SK-N-SH treated with all-trans-retinoic acid at 6 μM for 48 hours (cell line): Measurements from ENCODE around the gene SAMD10.

Source experiments
- ATAC-seq: fragments of 200-7000 bp; cut with Tn5 transposase; 3 replicates; pipeline ENCODE4 v1.9.1; 2020; ENCODE audit warnings: mild to moderate bottlenecking, moderate library complexity
- BACH2 ChIP-seq: fragments of 250-450 bp; sonication (Bioruptor Pico); IDR thresholded peaks from 2 replicates; pipeline ENCODE4 v1.9.0; 2021; ENCODE audit warnings: mild to moderate bottlenecking, borderline replicate concordance
- CSDC2 ChIP-seq: fragments of 250-450 bp; sonication (Bioruptor Pico); IDR thresholded peaks from 2 replicates; pipeline ENCODE4 v1.5.0; 2020; ENCODE audit warnings: mild to moderate bottlenecking, moderate library complexity
- ESRRG ChIP-seq: fragments of 250-450 bp; sonication (Bioruptor Pico); IDR thresholded peaks from 2 replicates; pipeline ENCODE4 v1.6.1; 2021; ENCODE audit warnings: mild to moderate bottlenecking
- ISL1 ChIP-seq: fragments of 250-450 bp; sonication (Bioruptor Pico); IDR thresholded peaks from 2 replicates; pipeline ENCODE4 v2.1.2; 2022; ENCODE audit warnings: mild to moderate bottlenecking, moderate library complexity
- OSR1 ChIP-seq: fragments of 250-450 bp; sonication (Bioruptor Pico); IDR thresholded peaks from 2 replicates; pipeline ENCODE4 v1.8.0; 2022; ENCODE audit warnings: moderate library complexity, mild to moderate bottlenecking, inconsistent platforms
- RARB ChIP-seq: fragments of 250-450 bp; sonication (Bioruptor Pico); IDR thresholded peaks from 2 replicates; pipeline ENCODE4 v1.8.0; 2021; ENCODE audit warnings: mild to moderate bottlenecking, moderate library complexity
- SNAI2 ChIP-seq: fragments of 250-450 bp; sonication (Bioruptor Pico); IDR thresholded peaks from 2 replicates; pipeline ENCODE4 v1.5.0; 2020; ENCODE audit warnings: mild to moderate bottlenecking, moderate library complexity
- TCF4 ChIP-seq: fragments of 250-450 bp; sonication (Bioruptor Pico); IDR thresholded peaks from 2 replicates; pipeline ENCODE4 v1.8.0; 2021; ENCODE audit warnings: mild to moderate bottlenecking, moderate library complexity, borderline replicate concordance
- TOX ChIP-seq: fragments of 250-450 bp; sonication (Bioruptor Pico); IDR thresholded peaks from 2 replicates; pipeline ENCODE4 v1.8.0; 2021; ENCODE audit warnings: mild to moderate bottlenecking, moderate library complexity, borderline replicate concordance
- ZFP3 ChIP-seq: fragments of 250-450 bp; sonication (Bioruptor Pico); IDR thresholded peaks from 2 replicates; pipeline ENCODE4 v1.5.0; 2020; ENCODE audit warnings: mild to moderate bottlenecking, moderate library complexity
- ZFP30 ChIP-seq: fragments of 450-650 bp; formaldehyde crosslinking; IDR thresholded peaks from 2 replicates; pipeline ENCODE4 v1.5.0; 2022; ENCODE audit warnings: mild to moderate bottlenecking, moderate library complexity
- ZNF565 ChIP-seq: fragments of 450-650 bp; formaldehyde crosslinking; conservative IDR thresholded peaks from 2 replicates; pipeline ENCODE4 v1.5.0; 2020; ENCODE audit warnings: low read depth, mild to moderate bottlenecking, moderate library complexity
- ZNF70 ChIP-seq: fragments of 450-650 bp; formaldehyde crosslinking; IDR thresholded peaks from 2 replicates; pipeline ENCODE4 v1.5.0; 2020; ENCODE audit warnings: mild to moderate bottlenecking, moderate library complexity
- ZNF8 ChIP-seq: fragments of 450-650 bp; formaldehyde crosslinking; IDR thresholded peaks from 2 replicates; pipeline ENCODE4 v1.5.0; 2020; ENCODE audit warnings: mild to moderate bottlenecking, moderate library complexity
- TF ChIP-seq, protein P1 (sequence below): fragments of 250-450 bp; sonication (Bioruptor Pico); IDR thresholded peaks from 2 replicates; pipeline ENCODE4 v1.5.1; 2020; ENCODE audit warnings: low read depth, mild to moderate bottlenecking, moderate library complexity
- TF ChIP-seq, protein P2 (sequence below): fragments of 250-450 bp; sonication (Bioruptor Pico); IDR thresholded peaks from 2 replicates; pipeline ENCODE4 v1.5.1; 2021; ENCODE audit warnings: mild to moderate bottlenecking, moderate library complexity
- TF ChIP-seq, protein P3 (sequence below): fragments of 250-450 bp; sonication (Bioruptor Pico); IDR thresholded peaks from 2 replicates; pipeline ENCODE4 v1.8.0; 2021; ENCODE audit warnings: low read depth, mild to moderate bottlenecking, moderate library complexity, borderline replicate concordance
- TF ChIP-seq, protein P4 (sequence below): fragments of 250-450 bp; sonication (Bioruptor Pico); IDR thresholded peaks from 2 replicates; pipeline ENCODE4 v1.5.0; 2020; ENCODE audit warnings: mild to moderate bottlenecking, moderate library complexity
- TF ChIP-seq, protein P5 (sequence below): fragments of 250-450 bp; sonication (Bioruptor Pico); IDR thresholded peaks from 2 replicates; pipeline ENCODE4 v1.8.0; 2020; ENCODE audit warnings: mild to moderate bottlenecking, moderate library complexity, borderline replicate concordance

Gene SAMD10

DNA sequence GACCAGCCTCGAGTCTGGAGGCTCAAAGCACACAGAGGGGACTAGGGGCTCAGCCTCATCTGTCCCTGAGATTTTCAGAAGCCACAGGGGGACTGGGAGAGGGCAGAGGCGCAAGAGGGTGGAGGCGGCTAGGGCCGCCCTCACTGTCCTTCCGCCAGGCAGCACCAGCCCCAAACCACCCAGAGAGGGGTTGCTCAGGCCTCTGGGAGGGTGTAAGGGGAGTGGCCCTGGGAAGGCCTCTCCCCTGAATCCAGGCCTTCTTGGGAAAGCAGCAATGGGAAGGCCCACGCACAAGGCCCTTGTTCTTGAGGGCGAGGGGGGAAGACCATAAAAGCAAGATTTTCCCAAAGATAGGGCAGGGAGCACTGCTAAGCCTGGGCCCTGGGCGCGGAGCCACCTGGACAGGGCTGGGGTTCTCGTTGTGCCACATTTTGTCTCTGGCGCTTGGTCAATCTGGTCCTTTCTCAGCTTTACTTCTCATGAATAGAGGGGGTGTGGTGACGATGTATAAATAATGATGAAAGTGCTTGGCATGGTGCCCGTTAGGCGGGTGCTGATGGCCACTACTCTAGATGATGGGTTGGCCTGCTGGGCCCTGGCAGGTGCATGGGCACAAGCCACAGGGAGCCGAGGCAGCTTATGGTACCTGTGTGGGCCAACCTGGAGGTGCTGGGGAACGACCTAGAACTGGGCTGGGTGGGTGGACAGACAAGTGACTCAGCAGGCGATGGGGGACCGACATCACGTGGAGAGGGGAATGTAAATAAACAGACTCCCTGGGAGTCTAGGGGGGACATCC lies 4.8 kb downstream of the SAMD10 start (continued):
- TF ChIP-seq, protein P1, sequence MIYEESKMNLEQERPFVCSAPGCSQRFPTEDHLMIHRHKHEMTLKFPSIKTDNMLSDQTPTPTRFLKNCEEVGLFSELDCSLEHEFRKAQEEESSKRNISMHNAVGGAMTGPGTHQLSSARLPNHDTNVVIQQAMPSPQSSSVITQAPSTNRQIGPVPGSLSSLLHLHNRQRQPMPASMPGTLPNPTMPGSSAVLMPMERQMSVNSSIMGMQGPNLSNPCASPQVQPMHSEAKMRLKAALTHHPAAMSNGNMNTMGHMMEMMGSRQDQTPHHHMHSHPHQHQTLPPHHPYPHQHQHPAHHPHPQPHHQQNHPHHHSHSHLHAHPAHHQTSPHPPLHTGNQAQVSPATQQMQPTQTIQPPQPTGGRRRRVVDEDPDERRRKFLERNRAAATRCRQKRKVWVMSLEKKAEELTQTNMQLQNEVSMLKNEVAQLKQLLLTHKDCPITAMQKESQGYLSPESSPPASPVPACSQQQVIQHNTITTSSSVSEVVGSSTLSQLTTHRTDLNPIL (CRISPR knock-in tag) = no peak
- TF ChIP-seq, protein P2, sequence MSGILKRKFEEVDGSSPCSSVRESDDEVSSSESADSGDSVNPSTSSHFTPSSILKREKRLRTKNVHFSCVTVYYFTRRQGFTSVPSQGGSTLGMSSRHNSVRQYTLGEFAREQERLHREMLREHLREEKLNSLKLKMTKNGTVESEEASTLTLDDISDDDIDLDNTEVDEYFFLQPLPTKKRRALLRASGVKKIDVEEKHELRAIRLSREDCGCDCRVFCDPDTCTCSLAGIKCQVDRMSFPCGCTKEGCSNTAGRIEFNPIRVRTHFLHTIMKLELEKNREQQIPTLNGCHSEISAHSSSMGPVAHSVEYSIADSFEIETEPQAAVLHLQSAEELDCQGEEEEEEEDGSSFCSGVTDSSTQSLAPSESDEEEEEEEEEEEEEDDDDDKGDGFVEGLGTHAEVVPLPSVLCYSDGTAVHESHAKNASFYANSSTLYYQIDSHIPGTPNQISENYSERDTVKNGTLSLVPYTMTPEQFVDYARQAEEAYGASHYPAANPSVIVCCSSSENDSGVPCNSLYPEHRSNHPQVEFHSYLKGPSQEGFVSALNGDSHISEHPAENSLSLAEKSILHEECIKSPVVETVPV (CRISPR knock-in tag) = no peak
- no peak for TF ChIP-seq TCF4
- TF ChIP-seq ZNF8 (CRISPR knock-in tag) = no peak

DNA sequence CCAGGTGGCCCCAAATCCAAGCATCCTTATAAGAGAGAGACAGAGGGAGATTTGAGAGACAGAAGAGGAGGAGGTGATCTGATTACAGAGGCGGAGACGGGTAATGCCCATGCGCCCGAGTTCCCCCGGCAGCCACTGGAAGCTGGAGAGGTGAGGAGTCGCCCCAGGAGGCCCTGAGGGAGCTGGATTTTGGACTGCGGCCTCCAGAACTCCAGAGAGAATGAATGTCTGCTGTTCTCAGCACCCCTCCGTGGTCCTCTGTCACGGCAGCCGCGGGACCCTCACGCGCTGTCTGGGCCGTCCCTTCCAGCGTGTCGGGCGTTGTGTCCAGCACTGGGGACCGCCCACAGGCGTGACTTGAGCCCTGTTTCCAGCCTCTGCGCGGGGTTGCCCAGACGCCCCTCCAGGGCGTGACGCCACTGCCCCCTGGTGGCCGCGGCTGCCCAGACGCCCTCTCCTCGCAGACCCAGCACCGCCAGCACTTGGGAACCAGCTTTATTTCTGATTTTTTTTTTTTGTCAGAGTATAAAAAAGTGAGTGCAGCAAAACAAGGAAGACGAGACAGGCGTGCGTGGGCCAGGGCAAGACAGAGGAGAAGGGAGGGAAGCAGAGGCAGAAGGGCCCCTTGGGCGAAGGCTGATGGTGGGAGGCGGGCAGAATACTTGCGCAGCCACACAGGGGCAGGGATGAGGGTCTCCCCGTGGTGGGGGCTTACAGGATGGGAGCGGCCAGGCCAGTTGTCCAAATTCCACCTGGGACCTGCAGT lies 5.6 kb downstream of the SAMD10 start:
- TF ChIP-seq ZNF70 (CRISPR knock-in tag) = no peak
- no peak for TF ChIP-seq ZFP3 (CRISPR knock-in tag)
- TF ChIP-seq, protein P3, sequence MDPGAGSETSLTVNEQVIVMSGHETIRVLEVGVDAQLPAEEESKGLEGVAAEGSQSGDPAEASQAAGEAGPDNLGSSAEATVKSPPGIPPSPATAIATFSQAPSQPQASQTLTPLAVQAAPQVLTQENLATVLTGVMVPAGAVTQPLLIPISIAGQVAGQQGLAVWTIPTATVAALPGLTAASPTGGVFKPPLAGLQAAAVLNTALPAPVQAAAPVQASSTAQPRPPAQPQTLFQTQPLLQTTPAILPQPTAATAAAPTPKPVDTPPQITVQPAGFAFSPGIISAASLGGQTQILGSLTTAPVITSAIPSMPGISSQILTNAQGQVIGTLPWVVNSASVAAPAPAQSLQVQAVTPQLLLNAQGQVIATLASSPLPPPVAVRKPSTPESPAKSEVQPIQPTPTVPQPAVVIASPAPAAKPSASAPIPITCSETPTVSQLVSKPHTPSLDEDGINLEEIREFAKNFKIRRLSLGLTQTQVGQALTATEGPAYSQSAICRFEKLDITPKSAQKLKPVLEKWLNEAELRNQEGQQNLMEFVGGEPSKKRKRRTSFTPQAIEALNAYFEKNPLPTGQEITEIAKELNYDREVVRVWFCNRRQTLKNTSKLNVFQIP = no peak
- TF ChIP-seq SNAI2 (CRISPR knock-in tag) = no peak
- no peak for TF ChIP-seq CSDC2
- no peak for TF ChIP-seq TOX
- TF ChIP-seq TCF4 = no peak
- TF ChIP-seq, protein P4, sequence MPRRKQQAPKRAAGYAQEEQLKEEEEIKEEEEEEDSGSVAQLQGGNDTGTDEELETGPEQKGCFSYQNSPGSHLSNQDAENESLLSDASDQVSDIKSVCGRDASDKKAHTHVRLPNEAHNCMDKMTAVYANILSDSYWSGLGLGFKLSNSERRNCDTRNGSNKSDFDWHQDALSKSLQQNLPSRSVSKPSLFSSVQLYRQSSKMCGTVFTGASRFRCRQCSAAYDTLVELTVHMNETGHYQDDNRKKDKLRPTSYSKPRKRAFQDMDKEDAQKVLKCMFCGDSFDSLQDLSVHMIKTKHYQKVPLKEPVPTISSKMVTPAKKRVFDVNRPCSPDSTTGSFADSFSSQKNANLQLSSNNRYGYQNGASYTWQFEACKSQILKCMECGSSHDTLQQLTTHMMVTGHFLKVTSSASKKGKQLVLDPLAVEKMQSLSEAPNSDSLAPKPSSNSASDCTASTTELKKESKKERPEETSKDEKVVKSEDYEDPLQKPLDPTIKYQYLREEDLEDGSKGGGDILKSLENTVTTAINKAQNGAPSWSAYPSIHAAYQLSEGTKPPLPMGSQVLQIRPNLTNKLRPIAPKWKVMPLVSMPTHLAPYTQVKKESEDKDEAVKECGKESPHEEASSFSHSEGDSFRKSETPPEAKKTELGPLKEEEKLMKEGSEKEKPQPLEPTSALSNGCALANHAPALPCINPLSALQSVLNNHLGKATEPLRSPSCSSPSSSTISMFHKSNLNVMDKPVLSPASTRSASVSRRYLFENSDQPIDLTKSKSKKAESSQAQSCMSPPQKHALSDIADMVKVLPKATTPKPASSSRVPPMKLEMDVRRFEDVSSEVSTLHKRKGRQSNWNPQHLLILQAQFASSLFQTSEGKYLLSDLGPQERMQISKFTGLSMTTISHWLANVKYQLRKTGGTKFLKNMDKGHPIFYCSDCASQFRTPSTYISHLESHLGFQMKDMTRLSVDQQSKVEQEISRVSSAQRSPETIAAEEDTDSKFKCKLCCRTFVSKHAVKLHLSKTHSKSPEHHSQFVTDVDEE (CRISPR knock-in tag) = no peak
- TF ChIP-seq ZNF8 (CRISPR knock-in tag) = no peak
- no peak for TF ChIP-seq OSR1 (CRISPR knock-in tag)
- TF ChIP-seq ESRRG (CRISPR knock-in tag) = no peak
- no peak for TF ChIP-seq ZFP30 (CRISPR knock-in tag)
- TF ChIP-seq, protein P5, sequence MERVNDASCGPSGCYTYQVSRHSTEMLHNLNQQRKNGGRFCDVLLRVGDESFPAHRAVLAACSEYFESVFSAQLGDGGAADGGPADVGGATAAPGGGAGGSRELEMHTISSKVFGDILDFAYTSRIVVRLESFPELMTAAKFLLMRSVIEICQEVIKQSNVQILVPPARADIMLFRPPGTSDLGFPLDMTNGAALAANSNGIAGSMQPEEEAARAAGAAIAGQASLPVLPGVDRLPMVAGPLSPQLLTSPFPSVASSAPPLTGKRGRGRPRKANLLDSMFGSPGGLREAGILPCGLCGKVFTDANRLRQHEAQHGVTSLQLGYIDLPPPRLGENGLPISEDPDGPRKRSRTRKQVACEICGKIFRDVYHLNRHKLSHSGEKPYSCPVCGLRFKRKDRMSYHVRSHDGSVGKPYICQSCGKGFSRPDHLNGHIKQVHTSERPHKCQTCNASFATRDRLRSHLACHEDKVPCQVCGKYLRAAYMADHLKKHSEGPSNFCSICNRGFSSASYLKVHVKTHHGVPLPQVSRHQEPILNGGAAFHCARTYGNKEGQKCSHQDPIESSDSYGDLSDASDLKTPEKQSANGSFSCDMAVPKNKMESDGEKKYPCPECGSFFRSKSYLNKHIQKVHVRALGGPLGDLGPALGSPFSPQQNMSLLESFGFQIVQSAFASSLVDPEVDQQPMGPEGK = no peak
- TF ChIP-seq ISL1 = no peak
- TF ChIP-seq, protein P1 (CRISPR knock-in tag) = no peak
- no peak for TF ChIP-seq BACH2 (CRISPR knock-in tag)
- TF ChIP-seq, protein P2 (CRISPR knock-in tag) = no peak
- no peak for TF ChIP-seq ZNF565 (CRISPR knock-in tag)
- TF ChIP-seq RARB (CRISPR knock-in tag) = no peak
- ATAC-seq = peak; percentile 89
